IMR-90 (cell line): Measurements from ENCODE around the gene GEMIN8. TPM values are rescaled to one million over a fixed set of nuclear protein-coding genes. Genes with fewer than 3 reads are reported as not detected.

ENCODE experiments used
- ATAC-seq: fragments of 200-7000 bp; cut with Tn5 transposase; 2 replicates; pipeline ENCODE4 v1.9.1; 2020; ENCODE audit warnings: low read depth, mild to moderate bottlenecking, moderate library complexity
- BruUV-seq: library from RNA; stranded (reverse); fragments of 400-500 nt; replicated peaks from 2 replicates; lab custom pipeline; 2021; lab: Mats Ljungman, UMichigan
- CTCF ChIA-PET: fragments of 300-600 bp; formaldehyde crosslinking; extraction: SDS; loops from one replicate; lab custom pipeline; 2021; ENCODE audit warnings: antibody characterized with exemption; lab: Yijun Ruan, JAX
- POLR2A ChIA-PET: fragments of 300-600 bp; sonication (Branson Sonifier 250); formaldehyde crosslinking; loops from one replicate; lab custom pipeline; 2022; ENCODE audit warnings: antibody characterized with exemption; ENCODE audit not compliant: unreplicated experiment; lab: Charles Lee
- DNase-seq: peaks from one replicate; pipeline ENCODE4 v3.0.0; 2013
- H2AFZ ChIP-seq: replicated peaks from 2 replicates; pipeline ENCODE3; 2013; ENCODE audit warnings: low read length, mild to moderate bottlenecking; ENCODE audit not compliant: poor library complexity
- H2AK5ac ChIP-seq: 2 replicates; pipeline ENCODE4 v1.6.1; 2013; ENCODE audit warnings: low read depth, low read length, inconsistent platforms
- H2AK9ac ChIP-seq: replicated peaks from 2 replicates; pipeline ENCODE3; 2013; ENCODE audit warnings: mild to moderate bottlenecking, low read depth, low read length, moderate library complexity; ENCODE audit not compliant: poor library complexity
- H2BK120ac ChIP-seq: 2 replicates; pipeline ENCODE4 v1.6.1; 2013; ENCODE audit warnings: low read depth, low read length, inconsistent platforms
- H2BK15ac ChIP-seq: 3 replicates; pipeline ENCODE4 v1.6.1; 2013; ENCODE audit warnings: low read depth, low read length, inconsistent platforms
- H2BK20ac ChIP-seq: 2 replicates; pipeline ENCODE4 v1.6.1; 2013; ENCODE audit warnings: low read depth, mild to moderate bottlenecking, inconsistent platforms, low read length, moderate library complexity
- H2BK5ac ChIP-seq: 2 replicates; pipeline ENCODE4 v1.6.1; 2013; ENCODE audit warnings: mild to moderate bottlenecking, low read depth, low read length, inconsistent platforms; ENCODE audit not compliant: poor library complexity, severe bottlenecking
- H3K14ac ChIP-seq: replicated peaks from 2 replicates; pipeline ENCODE4 v1.6.1; 2013; ENCODE audit warnings: low read depth, low read length, inconsistent platforms
- H3K18ac ChIP-seq: 2 replicates; pipeline ENCODE4 v1.6.1; 2013; ENCODE audit warnings: low read depth, low read length, control low read depth
- H3K23ac ChIP-seq: 2 replicates; pipeline ENCODE4 v1.6.1; 2013; ENCODE audit warnings: low read depth, low read length, inconsistent platforms
- H3K27ac ChIP-seq: 2 replicates; pipeline ENCODE4 v1.5.1; 2013; ENCODE audit warnings: mild to moderate bottlenecking, control low read depth, low read length; ENCODE audit not compliant: insufficient read depth
- H3K27me3 ChIP-seq: 2 replicates; pipeline ENCODE4 v1.6.1; 2013; ENCODE audit warnings: low read length; ENCODE audit not compliant: control insufficient read depth, insufficient read depth
- H3K36me3 ChIP-seq: 2 replicates; pipeline ENCODE4 v1.6.1; 2013; ENCODE audit warnings: low read length, mixed read lengths; ENCODE audit not compliant: control insufficient read depth, insufficient read depth
- H3K4ac ChIP-seq: 2 replicates; pipeline ENCODE4 v1.6.1; 2013; ENCODE audit warnings: low read depth, low read length, inconsistent platforms
- H3K4me1 ChIP-seq: 2 replicates; pipeline ENCODE4 v1.6.1; 2013; ENCODE audit warnings: low read length, mixed read lengths; ENCODE audit not compliant: control insufficient read depth, insufficient read depth
- H3K4me2 ChIP-seq: 2 replicates; pipeline ENCODE4 v1.6.1; 2013; ENCODE audit warnings: low read depth, mild to moderate bottlenecking, control low read depth, low read length, moderate library complexity
- H3K4me3 ChIP-seq: 2 replicates; pipeline ENCODE4 v1.5.1; 2013; ENCODE audit warnings: low read depth, mild to moderate bottlenecking, control low read depth, low read length, moderate library complexity; ENCODE audit not compliant: insufficient read depth
- H3K56ac ChIP-seq: 2 replicates; pipeline ENCODE4 v1.6.1; 2013; ENCODE audit warnings: low read length, inconsistent platforms; ENCODE audit not compliant: insufficient read depth; ENCODE audit errors: extremely low read depth
- H3K79me1 ChIP-seq, 2 experiments: 2 replicates each; pipeline ENCODE4 v1.6.1; 2013; ENCODE audit warnings: low read length in 2 of 2, inconsistent platforms in 1 of 2, low read depth in 1 of 2
- H3K9ac ChIP-seq: 2 replicates; pipeline ENCODE4 v1.6.1; 2013; ENCODE audit warnings: low read depth, low read length, control low read depth
- H3K9me1 ChIP-seq: 2 replicates; pipeline ENCODE4 v1.6.1; 2013; ENCODE audit warnings: low read length, inconsistent platforms; ENCODE audit not compliant: insufficient read depth
- H3K9me3 ChIP-seq: 2 replicates; pipeline ENCODE4 v1.6.1; 2013; ENCODE audit warnings: low read length; ENCODE audit not compliant: control insufficient read depth, insufficient read depth
- H4K20me1 ChIP-seq: 2 replicates; pipeline ENCODE4 v1.6.1; 2013; ENCODE audit warnings: low read length, inconsistent platforms; ENCODE audit not compliant: insufficient read depth
- H4K5ac ChIP-seq: 2 replicates; pipeline ENCODE4 v1.6.1; 2013; ENCODE audit warnings: mild to moderate bottlenecking, low read depth, low read length, control low read depth
- H4K8ac ChIP-seq, 2 experiments: 2 replicates each; pipeline ENCODE4 v1.6.1; 2013; ENCODE audit warnings: low read depth in 2 of 2, low read length in 2 of 2, control low read depth in 1 of 2, inconsistent platforms in 1 of 2
- H4K91ac ChIP-seq: 2 replicates; pipeline ENCODE4 v1.6.1; 2013; ENCODE audit warnings: low read depth, low read length, inconsistent platforms; ENCODE audit not compliant: insufficient read depth
- BHLHE40 ChIP-seq: fragments of 150-350 bp; IDR thresholded peaks from 2 replicates; pipeline ENCODE4 v1.6.1; 2016; ENCODE audit warnings: mild to moderate bottlenecking, low read depth, low read length
- CEBPB ChIP-seq: IDR thresholded peaks from 2 replicates; pipeline ENCODE4 v1.6.1; 2012; ENCODE audit warnings: low read depth, low read length, improper control_type of control experiment
- CHD1 ChIP-seq: IDR thresholded peaks from 2 replicates; pipeline ENCODE4 v1.6.1; 2012; ENCODE audit warnings: low read depth, low read length, improper control_type of control experiment
- FOS ChIP-seq: fragments of 150-350 bp; IDR thresholded peaks from 2 replicates; pipeline ENCODE4 v1.6.1; 2016; ENCODE audit warnings: low read depth, low read length
- MAFK ChIP-seq: IDR thresholded peaks from 2 replicates; pipeline ENCODE4 v1.6.1; 2012; ENCODE audit warnings: low read depth, low read length, improper control_type of control experiment
- MAZ ChIP-seq: IDR thresholded peaks from 2 replicates; pipeline ENCODE4 v1.6.1; 2012; ENCODE audit warnings: low read depth, mild to moderate bottlenecking, low read length, improper control_type of control experiment, moderate library complexity, borderline replicate concordance
- MXI1 ChIP-seq: IDR thresholded peaks from 2 replicates; pipeline ENCODE4 v1.6.1; 2012; ENCODE audit warnings: low read depth, mild to moderate bottlenecking, low read length, moderate library complexity, borderline replicate concordance
- NFE2L2 ChIP-seq: fragments of 150-350 bp; IDR thresholded peaks from 2 replicates; pipeline ENCODE4 v1.6.1; 2016; ENCODE audit warnings: low read depth, mild to moderate bottlenecking, low read length
- POLR2A ChIP-seq: IDR thresholded peaks from 2 replicates; pipeline ENCODE4 v1.6.1; 2012; ENCODE audit warnings: mild to moderate bottlenecking, low read depth, low read length
- RAD21 ChIP-seq: IDR thresholded peaks from 2 replicates; pipeline ENCODE4 v1.6.1; 2012; ENCODE audit warnings: low read length, improper control_type of control experiment
- RCOR1 ChIP-seq: IDR thresholded peaks from 2 replicates; pipeline ENCODE4 v1.6.1; 2012; ENCODE audit warnings: mild to moderate bottlenecking, low read length, improper control_type of control experiment; ENCODE audit not compliant: insufficient replicate concordance
- RFX5 ChIP-seq: IDR thresholded peaks from 2 replicates; pipeline ENCODE4 v1.8.0; 2012; ENCODE audit warnings: low read depth, mild to moderate bottlenecking, low read length, moderate library complexity
- SMC3 ChIP-seq: fragments of 150-350 bp; IDR thresholded peaks from 2 replicates; pipeline ENCODE4 v1.6.1; 2016; ENCODE audit warnings: low read depth, mild to moderate bottlenecking, antibody characterized with exemption, low read length, moderate library complexity
- WGBS, 2 experiments: methylation state at CpG; one replicate each; pipeline versions ENCODE4 v1.1.5 to v1.1.7; 2013; ENCODE audit warnings: missing lambda C conversion rate in 2 of 2; ENCODE audit not compliant: insufficient read length in 1 of 2; ENCODE audit errors: extremely low coverage in 2 of 2; 5-methylcytosine and 5-hydroxymethylcytosine counted together
- dilution Hi-C: fragments of 300-500 bp; cut with HindIII; formaldehyde crosslinking; loops from one replicate; pipeline ENCODE4 v1.14.3; 2018; ENCODE audit warnings: low sequenced_read_pairs; ENCODE audit not compliant: unreplicated experiment
- in situ Hi-C: fragments of 300-500 bp; cut with MboI; formaldehyde crosslinking; loops from 3 replicates; pipeline ENCODE4 v1.14.3; 2019; ENCODE audit warnings: low sequenced_read_pairs, inconsistent platforms, mixed read lengths
- intact Hi-C: fragments of 100-400 bp; cut with micrococcal nuclease; formaldehyde crosslinking; loops from 2 replicates; pipeline ENCODE4 v1.10.0; 2022
- polyA plus RNA-seq, 3 experiments: library from polyadenylated mRNA; depleted of rRNA; stranded (reverse); fragments of >200 nt; gene quantifications; 2 replicates each; pipeline ENCODE4 v1.2.3, GENCODE V29; 2012; ENCODE audit warnings: low replicate concordance in 1 of 3
- total RNA-seq: library from RNA; depleted of rRNA; stranded (reverse); fragments of >200 nt; gene quantifications from 2 replicates; pipeline ENCODE4 v1.2.3, GENCODE V29; 2012
- TF ChIP-seq, protein P1 (sequence below): conservative IDR thresholded peaks from 2 replicates; pipeline ENCODE4 v1.5.1; 2012; ENCODE audit warnings: mild to moderate bottlenecking, low read depth, low read length, improper control_type of control experiment
- TF ChIP-seq, protein P2 (sequence below): fragments of 150-350 bp; IDR thresholded peaks from 2 replicates; pipeline ENCODE4 v1.6.1; 2017; ENCODE audit warnings: mild to moderate bottlenecking, antibody characterized with exemption, low read length, low read depth
- TF ChIP-seq, protein P3 (sequence below): fragments of 150-350 bp; IDR thresholded peaks from 2 replicates; pipeline ENCODE4 v1.6.1; 2016; ENCODE audit warnings: low read depth, mild to moderate bottlenecking, low read length, moderate library complexity, borderline replicate concordance

GEMIN8 gene
- total and polyA plus RNA-seq, 2 of the 4 experiments (the other 2 are of a cell fraction), result 12.0 to 24.1 TPM

DNA sequence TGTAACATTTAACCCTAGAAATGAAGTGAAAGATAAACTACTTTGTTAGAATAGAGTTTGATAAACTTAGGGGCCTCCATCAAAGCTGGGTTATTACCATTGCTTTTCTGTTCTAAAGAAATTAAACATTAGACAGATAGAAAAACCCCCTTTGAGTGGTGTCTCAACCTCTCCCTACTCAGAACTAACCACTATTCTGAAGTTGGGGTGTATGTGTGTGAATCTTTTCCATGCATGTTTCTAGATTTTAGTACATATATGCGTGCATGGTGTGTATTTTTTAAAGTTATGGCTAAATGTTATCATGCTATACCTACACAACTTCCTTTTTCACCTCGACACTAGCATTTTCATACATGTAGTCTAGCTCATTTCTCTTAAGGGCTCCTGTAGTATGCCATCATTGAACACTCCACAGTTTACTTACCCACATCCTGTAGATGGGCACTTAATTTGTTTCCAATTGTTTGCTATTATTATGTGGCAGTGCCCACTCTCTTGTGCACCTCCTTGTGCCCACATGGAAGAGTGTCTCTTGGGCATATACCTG lies 25.7 kb downstream of the GEMIN8 start:
- TF ChIP-seq SMC3, result no peak
- TF ChIP-seq POLR2A, result no peak
- no peak for TF ChIP-seq MAFK
- no peak for TF ChIP-seq MAZ
- TF ChIP-seq, protein P1, sequence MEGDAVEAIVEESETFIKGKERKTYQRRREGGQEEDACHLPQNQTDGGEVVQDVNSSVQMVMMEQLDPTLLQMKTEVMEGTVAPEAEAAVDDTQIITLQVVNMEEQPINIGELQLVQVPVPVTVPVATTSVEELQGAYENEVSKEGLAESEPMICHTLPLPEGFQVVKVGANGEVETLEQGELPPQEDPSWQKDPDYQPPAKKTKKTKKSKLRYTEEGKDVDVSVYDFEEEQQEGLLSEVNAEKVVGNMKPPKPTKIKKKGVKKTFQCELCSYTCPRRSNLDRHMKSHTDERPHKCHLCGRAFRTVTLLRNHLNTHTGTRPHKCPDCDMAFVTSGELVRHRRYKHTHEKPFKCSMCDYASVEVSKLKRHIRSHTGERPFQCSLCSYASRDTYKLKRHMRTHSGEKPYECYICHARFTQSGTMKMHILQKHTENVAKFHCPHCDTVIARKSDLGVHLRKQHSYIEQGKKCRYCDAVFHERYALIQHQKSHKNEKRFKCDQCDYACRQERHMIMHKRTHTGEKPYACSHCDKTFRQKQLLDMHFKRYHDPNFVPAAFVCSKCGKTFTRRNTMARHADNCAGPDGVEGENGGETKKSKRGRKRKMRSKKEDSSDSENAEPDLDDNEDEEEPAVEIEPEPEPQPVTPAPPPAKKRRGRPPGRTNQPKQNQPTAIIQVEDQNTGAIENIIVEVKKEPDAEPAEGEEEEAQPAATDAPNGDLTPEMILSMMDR, result no peak
- no peak for TF ChIP-seq CHD1
- TF ChIP-seq CEBPB, result no peak
- no peak for TF ChIP-seq BHLHE40
- TF ChIP-seq RFX5, result no peak
- TF ChIP-seq, protein P2, sequence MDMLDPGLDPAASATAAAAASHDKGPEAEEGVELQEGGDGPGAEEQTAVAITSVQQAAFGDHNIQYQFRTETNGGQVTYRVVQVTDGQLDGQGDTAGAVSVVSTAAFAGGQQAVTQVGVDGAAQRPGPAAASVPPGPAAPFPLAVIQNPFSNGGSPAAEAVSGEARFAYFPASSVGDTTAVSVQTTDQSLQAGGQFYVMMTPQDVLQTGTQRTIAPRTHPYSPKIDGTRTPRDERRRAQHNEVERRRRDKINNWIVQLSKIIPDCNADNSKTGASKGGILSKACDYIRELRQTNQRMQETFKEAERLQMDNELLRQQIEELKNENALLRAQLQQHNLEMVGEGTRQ, result no peak
- TF ChIP-seq, protein P3, sequence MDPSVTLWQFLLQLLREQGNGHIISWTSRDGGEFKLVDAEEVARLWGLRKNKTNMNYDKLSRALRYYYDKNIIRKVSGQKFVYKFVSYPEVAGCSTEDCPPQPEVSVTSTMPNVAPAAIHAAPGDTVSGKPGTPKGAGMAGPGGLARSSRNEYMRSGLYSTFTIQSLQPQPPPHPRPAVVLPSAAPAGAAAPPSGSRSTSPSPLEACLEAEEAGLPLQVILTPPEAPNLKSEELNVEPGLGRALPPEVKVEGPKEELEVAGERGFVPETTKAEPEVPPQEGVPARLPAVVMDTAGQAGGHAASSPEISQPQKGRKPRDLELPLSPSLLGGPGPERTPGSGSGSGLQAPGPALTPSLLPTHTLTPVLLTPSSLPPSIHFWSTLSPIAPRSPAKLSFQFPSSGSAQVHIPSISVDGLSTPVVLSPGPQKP, result no peak
- TF ChIP-seq MXI1, result no peak
- TF ChIP-seq FOS, result no peak
- no peak for TF ChIP-seq RAD21
- no peak for TF ChIP-seq NFE2L2
- TF ChIP-seq RCOR1, result no peak
- H3K56ac ChIP-seq, result no peak overlapping the region
- no peak overlapping the region for H4K91ac ChIP-seq
- no peak overlapping the region for H3K9ac ChIP-seq
- DNase-seq (no peak), ATAC-seq (no peak)
- no CpG with 5 or more reads among the region's 2 CpGs for WGBS, 2 experiments
- H3K36me3 ChIP-seq, result peaks cover 1% of the 10 kb centered on the region; the same call in 1 of the 2 replicates
- no peak overlapping the region for H2AK5ac ChIP-seq
- H3K79me1 ChIP-seq, result no peaks in the 10 kb centered on the region
- no peak overlapping the region for H4K5ac ChIP-seq
- H3K4me2 ChIP-seq, result no peak overlapping the region
- no peak overlapping the region for H3K14ac ChIP-seq
- BruUV-seq, result no TSS peak
- H3K18ac ChIP-seq, result no peak overlapping the region
- intact Hi-C loops, result no loop called here
- no peak overlapping the region for H4K8ac ChIP-seq
- no peak overlapping the region for H2AFZ ChIP-seq
- peaks cover 1% of the 10 kb centered on the region for H3K27me3 ChIP-seq
- no peak overlapping the region for H3K4me3 ChIP-seq
- no peak overlapping the region for H2BK15ac ChIP-seq
- no peaks in the 10 kb centered on the region; the same call in 1 of the 2 replicates for H3K9me1 ChIP-seq
- no peaks in the 10 kb centered on the region for H3K9me3 ChIP-seq
- H3K23ac ChIP-seq, result no peak overlapping the region
- ChIA-PET CTCF (interaction anchor here (0.8 to 1.1 kb wide), 2 partner anchors 18 to 55 kb away, joined by 3 to 11 read pairs; no protein-coding TSS in a partner anchor), POLR2A (no interaction called here)
- no peak overlapping the region for H2BK120ac ChIP-seq
- H2AK9ac ChIP-seq, result no peak overlapping the region
- H2BK5ac ChIP-seq, result no peak overlapping the region
- H4K20me1 ChIP-seq, result no peaks in the 10 kb centered on the region
- in situ Hi-C loops, result no loop called here
- no peak overlapping the region for H3K27ac ChIP-seq
- H2BK20ac ChIP-seq, result no peak overlapping the region
- dilution Hi-C loops, result no loop called here
- H3K4ac ChIP-seq, result no peak overlapping the region
- H3K4me1 ChIP-seq, result no peaks in the 10 kb centered on the region
